ENCODE data around the gene INMT.

INMT gene

GRCh38 chr7:30722187-30722586 is 29.7 kb upstream of the INMT start:
- H3K27me3 ChIP-seq = no peaks in the 10 kb centered on the region
- no peaks in the 10 kb centered on the region for H3K4me1 ChIP-seq (ENCODE audit: control insufficient read depth in 1 of 2, insufficient read depth in 1 of 2, low read depth in 1 of 2, low read length in 1 of 2)
- no peak overlapping the region for H3K27ac ChIP-seq
- no peak overlapping the region for H3K4me3 ChIP-seq (ENCODE audit: low read depth in 1 of 2, low read length in 1 of 2)
- H3K36me3 ChIP-seq = no peaks in the 10 kb centered on the region
- no peak for TF ChIP-seq CTCF (IDR thresholded peaks at IDR 0.05)
- no peaks in the 10 kb centered on the region for H3K9me3 ChIP-seq

GRCh38 chr7:30722671-30723070 is 29.3 kb upstream of the INMT start:
- Histone ChIP-seq H3K36me3 (no peaks in the 10 kb centered on the region), H3K27me3 (no peaks in the 10 kb centered on the region), H3K9me3 (no peaks in the 10 kb centered on the region), H3K4me3 (ENCODE audit: low read depth in 1 of 2, low read length in 1 of 2) (no peak overlapping the region), H3K4me1 (ENCODE audit: control insufficient read depth in 1 of 2, insufficient read depth in 1 of 2, low read depth in 1 of 2, low read length in 1 of 2) (no peaks in the 10 kb centered on the region), H3K27ac (no peak overlapping the region)
- no peak for TF ChIP-seq CTCF (IDR thresholded peaks at IDR 0.05)

GRCh38 chr7:30723776-30724175 is 28.2 kb upstream of the INMT start:
- no peak overlapping the region for H3K27ac ChIP-seq
- H3K4me3 ChIP-seq (ENCODE audit: low read depth in 1 of 2, low read length in 1 of 2) = no peak overlapping the region
- H3K9me3 ChIP-seq = no peaks in the 10 kb centered on the region
- TF ChIP-seq CTCF (IDR thresholded peaks at IDR 0.05) = no peak
- H3K36me3 ChIP-seq = no peaks in the 10 kb centered on the region
- H3K27me3 ChIP-seq = no peaks in the 10 kb centered on the region
- no peaks in the 10 kb centered on the region for H3K4me1 ChIP-seq (ENCODE audit: control insufficient read depth in 1 of 2, insufficient read depth in 1 of 2, low read depth in 1 of 2, low read length in 1 of 2)

GRCh38 chr7:30726296-30727006 is 25.5 kb upstream of the INMT start:
- Histone ChIP-seq H3K4me3 (ENCODE audit: low read depth in 1 of 2, low read length in 1 of 2) (no peak overlapping the region), H3K36me3 (no peaks in the 10 kb centered on the region), H3K27ac (no peak overlapping the region), H3K9me3 (no peaks in the 10 kb centered on the region), H3K4me1 (ENCODE audit: control insufficient read depth in 1 of 2, insufficient read depth in 1 of 2, low read depth in 1 of 2, low read length in 1 of 2) (no peaks in the 10 kb centered on the region), H3K27me3 (peaks cover 2% of the 10 kb centered on the region)
- no peak for TF ChIP-seq CTCF (IDR thresholded peaks at IDR 0.05)

GRCh38 chr7:30727061-30727945 is 24.6 kb upstream of the INMT start:
- no peak overlapping the region for H3K27ac ChIP-seq
- no peak overlapping the region for H3K4me3 ChIP-seq (ENCODE audit: low read depth in 1 of 2, low read length in 1 of 2)
- no peaks in the 10 kb centered on the region for H3K9me3 ChIP-seq
- no peak for TF ChIP-seq CTCF (IDR thresholded peaks at IDR 0.05)
- H3K27me3 ChIP-seq = peaks cover 5% of the 10 kb centered on the region
- no peaks in the 10 kb centered on the region for H3K4me1 ChIP-seq (ENCODE audit: control insufficient read depth in 1 of 2, insufficient read depth in 1 of 2, low read depth in 1 of 2, low read length in 1 of 2)
- no peaks in the 10 kb centered on the region for H3K36me3 ChIP-seq
